ENCODE data around the gene HMGCS1.

DNA sequence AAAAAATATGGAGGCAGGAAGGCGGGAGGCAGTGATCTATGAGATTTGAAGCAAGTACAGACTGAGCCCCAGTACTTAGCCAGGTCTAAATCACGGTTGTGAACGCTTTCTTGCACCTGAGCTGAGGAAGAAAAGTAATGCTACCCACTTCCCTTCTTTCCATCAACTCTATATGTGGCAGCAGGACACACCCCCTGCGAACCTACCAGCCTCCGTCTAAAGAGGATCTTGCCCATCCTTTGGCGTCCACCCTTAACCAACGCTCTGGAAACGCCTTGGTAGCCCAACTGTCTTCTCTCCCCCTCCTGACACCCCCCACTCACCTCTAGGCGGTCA, 545 bp downstream of the HMGCS1 start:
- TF ChIP-seq, protein P1, sequence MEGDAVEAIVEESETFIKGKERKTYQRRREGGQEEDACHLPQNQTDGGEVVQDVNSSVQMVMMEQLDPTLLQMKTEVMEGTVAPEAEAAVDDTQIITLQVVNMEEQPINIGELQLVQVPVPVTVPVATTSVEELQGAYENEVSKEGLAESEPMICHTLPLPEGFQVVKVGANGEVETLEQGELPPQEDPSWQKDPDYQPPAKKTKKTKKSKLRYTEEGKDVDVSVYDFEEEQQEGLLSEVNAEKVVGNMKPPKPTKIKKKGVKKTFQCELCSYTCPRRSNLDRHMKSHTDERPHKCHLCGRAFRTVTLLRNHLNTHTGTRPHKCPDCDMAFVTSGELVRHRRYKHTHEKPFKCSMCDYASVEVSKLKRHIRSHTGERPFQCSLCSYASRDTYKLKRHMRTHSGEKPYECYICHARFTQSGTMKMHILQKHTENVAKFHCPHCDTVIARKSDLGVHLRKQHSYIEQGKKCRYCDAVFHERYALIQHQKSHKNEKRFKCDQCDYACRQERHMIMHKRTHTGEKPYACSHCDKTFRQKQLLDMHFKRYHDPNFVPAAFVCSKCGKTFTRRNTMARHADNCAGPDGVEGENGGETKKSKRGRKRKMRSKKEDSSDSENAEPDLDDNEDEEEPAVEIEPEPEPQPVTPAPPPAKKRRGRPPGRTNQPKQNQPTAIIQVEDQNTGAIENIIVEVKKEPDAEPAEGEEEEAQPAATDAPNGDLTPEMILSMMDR (IDR thresholded peaks at IDR 0.05), result no peak
- no peak for TF ChIP-seq ZFX (IDR thresholded peaks at IDR 0.05; ENCODE audit: borderline replicate concordance)

Data from 22Rv1 (cell line).